ENCODE data around the gene RGS9. TPM values are rescaled to one million over a fixed set of nuclear protein-coding genes. Genes with fewer than 3 reads are reported as not detected.

Gene RGS9
- total and polyA plus RNA-seq, 2 of the 13 experiments (the other 11 are each of a cell fraction or from before 2014, with no cell fraction given), result 0.44 to 0.74 TPM

- no peak for TF ChIP-seq ZNF609 (CRISPR knock-in tag; IDR thresholded peaks at IDR 0.05; ENCODE audit: borderline replicate concordance)
- no peak for TF ChIP-seq ZNF468 (CRISPR knock-in tag; IDR thresholded peaks at IDR 0.05)
- no peak for TF ChIP-seq ZNF569 (CRISPR knock-in tag; IDR thresholded peaks at IDR 0.05; ENCODE audit: borderline replicate concordance)
- TF ChIP-seq ZNF546 (CRISPR knock-in tag; conservative IDR thresholded peaks at IDR 0.05), result no peak
- TF ChIP-seq ZSCAN31 (CRISPR knock-in tag; IDR thresholded peaks at IDR 0.05; ENCODE audit: low read depth), result no peak
Observed at GRCh38 chr17:65249774-65250173, 112.6 kb downstream of the RGS9 start (continued).

- no peaks in the 10 kb centered on the region for H3K36me3 ChIP-seq (replicated peaks in 1 of 2; ENCODE audit: control insufficient read depth in 1 of 2, insufficient read depth in 2 of 2, low read length in 2 of 2)
- peak; percentile 55; the same call in 2 of the 3 replicates for ATAC-seq
- H4K20me1 ChIP-seq (ENCODE audit: insufficient read depth, low read length), result no peaks in the 10 kb centered on the region
- no peak overlapping the region for H3K4me2 ChIP-seq (ENCODE audit: low read depth, low read length)
- no peak overlapping the region for H3K27ac ChIP-seq (ENCODE audit: extremely low read length, insufficient read depth, low read length)
- in situ Hi-C loops (cut with HindIII; ENCODE audit: extremely low pct_ligation_motif_present, low pct_unique_long_range_greater_than_20kb) (no loop called here), intact Hi-C loops (cut with micrococcal nuclease; ENCODE audit: unreplicated experiment) (no loop called here)
- H3K79me2 ChIP-seq (ENCODE audit: insufficient read depth, low read length), result no peaks in the 10 kb centered on the region
- peak; percentile 32 for DNase-seq (ENCODE audit: low spot score)
- no peak overlapping the region for H3K9ac ChIP-seq (ENCODE audit: insufficient read depth, low read depth, low read length)
- FAIRE-seq, result no peak
- POLR2A ChIA-PET, result no interaction called here
- H3K4me1 ChIP-seq (ENCODE audit: insufficient read depth, low read length), result no peaks in the 10 kb centered on the region
- BruUV-seq (replicated peaks), result no TSS peak
- no peaks in the 10 kb centered on the region; a peak in 2 of 5 replicates for H3K27me3 ChIP-seq (ENCODE audit: control insufficient read depth in 1 of 2, insufficient read depth in 2 of 2, low read length in 2 of 2)
- 4% methylated on average over 1 of the region's 1 CpG for WGBS (ENCODE audit: low lambda C conversion rate)
- H3K9me3 ChIP-seq (ENCODE audit: low read length), result no peaks in the 10 kb centered on the region
- no peak overlapping the region for H2AFZ ChIP-seq (ENCODE audit: low read length)
- CTCF ChIA-PET (ENCODE audit: low intra/inter-chr PET ratio, low total read pairs), result no interaction called here
- H3K4me3 ChIP-seq (replicated peaks in 1 of 3; ENCODE audit: insufficient read depth in 1 of 3, low read depth in 2 of 3, low read length in 3 of 3), result no peak overlapping the region
- no peak for TF ChIP-seq ZNF709 (CRISPR knock-in tag; IDR thresholded peaks at IDR 0.05)
- no peak for TF ChIP-seq ZNF343 (CRISPR knock-in tag; IDR thresholded peaks at IDR 0.05)
- TF ChIP-seq STAT6 (CRISPR knock-in tag; IDR thresholded peaks at IDR 0.05; ENCODE audit: borderline replicate concordance), result no peak
- TF ChIP-seq ZBTB7A (CRISPR knock-in tag; IDR thresholded peaks at IDR 0.05), result no peak
- TF ChIP-seq REST (IDR thresholded peaks at IDR 0.05; ENCODE audit: borderline replicate concordance in 1 of 2, low read depth in 1 of 2, low read length in 2 of 2), result peak; percentile 73 to 95
Observed at GRCh38 chr17:65254166-65254565, 117.0 kb downstream of the RGS9 start.

Data from HepG2 (cell line).